HepG2 (cell line): ENCODE measurements around the gene FAM161A. TPM values are rescaled to one million over a fixed set of nuclear protein-coding genes. Genes with fewer than 3 reads are reported as not detected.
A peak's percentile ranks its signal among the peaks of the same experiment; 100 is the strongest.

Experiments
- BCL3 ChIP-seq: sonication (generic); formaldehyde crosslinking; IDR thresholded peaks from 2 replicates; pipeline ENCODE4 v1.5.1; 2020; ENCODE audit warnings: mild to moderate bottlenecking, missing genetic modification reagents, moderate library complexity
- EP300 ChIP-seq, 3 experiments: sonication (generic) in 1 of 3; formaldehyde crosslinking in 1 of 3; IDR thresholded peaks; 2 replicates each; pipeline versions ENCODE4 v1.5.1 to v1.6.1; 2011 to 2020; ENCODE audit warnings: low read depth in 2 of 3, low read length in 2 of 3, borderline replicate concordance in 1 of 3, improper control_type of control experiment in 1 of 3, mild to moderate bottlenecking in 1 of 3, missing genetic modification reagents in 1 of 3, moderate library complexity in 1 of 3
- FLYWCH1 ChIP-seq: sonication (generic); formaldehyde crosslinking; IDR thresholded peaks from 2 replicates; pipeline ENCODE4 v1.8.1; 2023; ENCODE audit warnings: mild to moderate bottlenecking, missing genetic modification reagents
- HOXA7 ChIP-seq: sonication (generic); formaldehyde crosslinking; IDR thresholded peaks from 2 replicates; pipeline ENCODE4 v1.8.1; 2022; ENCODE audit warnings: mild to moderate bottlenecking, missing genetic modification reagents, moderate library complexity
- KDM3A ChIP-seq: IDR thresholded peaks from 2 replicates; pipeline ENCODE4 v1.6.1; 2018; ENCODE audit warnings: low read depth, missing compliant biosample characterization
- NFIC ChIP-seq: IDR thresholded peaks from 2 replicates; pipeline ENCODE4 v1.6.1; 2012; ENCODE audit warnings: mild to moderate bottlenecking, low read length, inconsistent platforms
- PRDM10 ChIP-seq: sonication (generic); formaldehyde crosslinking; IDR thresholded peaks from 2 replicates; pipeline ENCODE4 v1.4.0; 2020; ENCODE audit warnings: low read depth, missing genetic modification reagents
- SIN3B ChIP-seq: fragments of 150-350 bp; IDR thresholded peaks from 2 replicates; pipeline ENCODE4 v1.6.1; 2014; ENCODE audit warnings: low read length
- TCF7L2 ChIP-seq: IDR thresholded peaks from 2 replicates; pipeline ENCODE4 v1.6.1; 2011; ENCODE audit warnings: mild to moderate bottlenecking, low read depth, low read length, moderate library complexity
- ZBTB34 ChIP-seq: sonication (generic); formaldehyde crosslinking; IDR thresholded peaks from 2 replicates; pipeline ENCODE4 v1.8.0; 2022; ENCODE audit warnings: mild to moderate bottlenecking, missing genetic modification reagents
- ZKSCAN8 ChIP-seq: IDR thresholded peaks from 2 replicates; pipeline ENCODE4 v1.6.1; 2016; ENCODE audit warnings: borderline replicate concordance, missing genetic modification reagents, missing compliant biosample characterization
- ZMAT3 ChIP-seq: sonication (generic); formaldehyde crosslinking; conservative IDR thresholded peaks from 2 replicates; pipeline ENCODE4 v1.7.0; 2021; ENCODE audit warnings: missing genetic modification reagents
- ZNF17 ChIP-seq: sonication (generic); formaldehyde crosslinking; IDR thresholded peaks from 2 replicates; pipeline ENCODE4 v1.5.0; 2020; ENCODE audit warnings: mild to moderate bottlenecking, missing genetic modification reagents
- polyA plus RNA-seq, 8 experiments: library from polyadenylated mRNA; depleted of rRNA in 3 of 8; stranded (reverse) in 7 of 8; unstranded in 1 of 8; fragments of >200 nt; fragmentation: Illumina TruSeq in 4 of 8; extraction: Trizol in 4 of 8; gene quantifications; 2 replicates each; pipeline versions ENCODE4 v1.2.1 to v1.2.3, GENCODE V29; 2011 to 2016; ENCODE audit warnings: low read depth in 4 of 8, missing spikeins in 1 of 8, mixed read lengths in 1 of 8; ENCODE audit not compliant: insufficient read depth in 1 of 8
- total RNA-seq, 5 experiments: library from RNA; depleted of rRNA; stranded (reverse); fragments of >200 nt; fragmentation: Illumina TruSeq; extraction: Trizol; gene quantifications; 2 replicates each; pipeline ENCODE4 v1.2.3, GENCODE V29; 2016; ENCODE audit warnings: low read depth in 1 of 5
- TF ChIP-seq, protein P1 (sequence below): sonication (generic); formaldehyde crosslinking; IDR thresholded peaks from 2 replicates; pipeline ENCODE4 v1.5.0; 2020; ENCODE audit warnings: mild to moderate bottlenecking, missing genetic modification reagents
- TF ChIP-seq, protein P2 (sequence below): sonication (generic); formaldehyde crosslinking; IDR thresholded peaks from 2 replicates; pipeline ENCODE4 v1.8.1; 2023; ENCODE audit warnings: mild to moderate bottlenecking, missing genetic modification reagents
- TF ChIP-seq, protein P3 (sequence below): sonication (generic); formaldehyde crosslinking; IDR thresholded peaks from 2 replicates; pipeline ENCODE4 v1.8.0; 2022; ENCODE audit warnings: missing genetic modification reagents, mild to moderate bottlenecking, inconsistent platforms, borderline replicate concordance

The FAM161A gene
- total and polyA plus RNA-seq, 2 of the 13 experiments (the other 11 are each of a cell fraction or from before 2014, with no cell fraction given) = 2.7 to 3.4 TPM

DNA sequence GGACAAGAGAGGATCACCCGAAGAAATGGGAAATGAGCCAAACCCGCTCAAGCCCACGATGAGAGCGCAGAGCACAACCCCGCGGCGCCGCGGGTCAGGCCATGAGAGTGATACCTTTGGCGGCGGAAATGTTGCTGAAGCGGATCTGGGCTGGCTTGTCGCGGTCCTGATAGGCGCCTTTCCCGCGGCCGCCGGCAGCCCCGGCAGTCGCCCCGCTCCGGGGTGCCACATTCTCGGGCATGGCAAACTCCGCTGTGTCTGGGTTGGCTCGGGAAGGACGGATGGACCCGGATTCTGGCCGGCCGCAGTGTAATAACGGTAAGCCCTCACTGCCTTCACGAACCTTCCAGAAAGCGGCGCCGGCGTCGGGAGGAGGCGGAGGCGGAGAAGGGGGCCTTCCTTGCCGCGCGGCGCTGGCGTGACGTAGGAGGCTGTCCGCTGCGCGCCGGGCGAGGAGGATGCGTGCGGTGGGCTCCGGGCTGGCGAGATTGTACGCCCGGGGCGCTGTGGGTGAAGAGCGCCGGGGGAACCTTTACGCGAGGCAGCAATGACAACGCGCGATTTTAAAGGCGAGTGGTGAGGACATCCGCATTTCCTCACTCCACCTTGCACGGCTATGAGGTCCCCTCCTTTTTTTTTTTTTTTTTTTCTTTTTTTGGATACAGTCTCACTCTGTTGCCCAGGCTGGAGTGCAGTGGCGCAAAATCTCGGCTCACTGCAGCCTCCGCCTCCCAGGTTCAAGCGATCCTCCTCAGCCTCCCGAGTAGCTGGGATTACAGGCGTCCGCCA is 34.6 kb upstream of the FAM161A start, which contains the start of gene CCT4 (continued):
- TF ChIP-seq, protein P1, sequence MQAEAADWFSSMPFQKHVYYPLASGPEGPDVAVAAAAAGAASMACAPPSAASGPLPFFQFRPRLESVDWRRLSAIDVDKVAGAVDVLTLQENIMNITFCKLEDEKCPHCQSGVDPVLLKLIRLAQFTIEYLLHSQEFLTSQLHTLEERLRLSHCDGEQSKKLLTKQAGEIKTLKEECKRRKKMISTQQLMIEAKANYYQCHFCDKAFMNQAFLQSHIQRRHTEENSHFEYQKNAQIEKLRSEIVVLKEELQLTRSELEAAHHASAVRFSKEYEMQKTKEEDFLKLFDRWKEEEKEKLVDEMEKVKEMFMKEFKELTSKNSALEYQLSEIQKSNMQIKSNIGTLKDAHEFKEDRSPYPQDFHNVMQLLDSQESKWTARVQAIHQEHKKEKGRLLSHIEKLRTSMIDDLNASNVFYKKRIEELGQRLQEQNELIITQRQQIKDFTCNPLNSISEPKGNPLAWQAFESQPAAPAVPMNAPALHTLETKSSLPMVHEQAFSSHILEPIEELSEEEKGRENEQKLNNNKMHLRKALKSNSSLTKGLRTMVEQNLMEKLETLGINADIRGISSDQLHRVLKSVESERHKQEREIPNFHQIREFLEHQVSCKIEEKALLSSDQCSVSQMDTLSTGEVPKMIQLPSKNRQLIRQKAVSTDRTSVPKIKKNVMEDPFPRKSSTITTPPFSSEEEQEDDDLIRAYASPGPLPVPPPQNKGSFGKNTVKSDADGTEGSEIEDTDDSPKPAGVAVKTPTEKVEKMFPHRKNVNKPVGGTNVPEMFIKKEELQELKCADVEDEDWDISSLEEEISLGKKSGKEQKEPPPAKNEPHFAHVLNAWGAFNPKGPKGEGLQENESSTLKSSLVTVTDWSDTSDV (CRISPR knock-in tag) = no peak
- TF ChIP-seq BCL3 (CRISPR knock-in tag) (peak; percentile 92), ZMAT3 (CRISPR knock-in tag) (peak; percentile 63; the same call in 1 of the 2 replicates), HOXA7 (CRISPR knock-in tag) (no peak), ZBTB34 (CRISPR knock-in tag) (peak; percentile 70; the same call in 1 of the 2 replicates), EP300 (IDR thresholded peaks at IDR 0.05; ENCODE audit: low read depth in 2 of 2, low read length in 2 of 2) (peak in 1 of 2 experiments; percentile 85; a peak in 2 of 4 replicates), EP300 (CRISPR knock-in tag; IDR thresholded peaks at IDR 0.05; ENCODE audit: borderline replicate concordance) (peak; percentile 45; the same call in 1 of the 2 replicates), TCF7L2 (no peak), ZNF17 (CRISPR knock-in tag) (0 out of 2 replicates have a peak, but pooled peaks have one; percentile 25), SIN3B (peak; percentile 93), NFIC (no peak), FLYWCH1 (CRISPR knock-in tag) (no peak; the same call in 1 of the 2 replicates), PRDM10 (CRISPR knock-in tag) (no peak; the same call in 1 of the 2 replicates), ZKSCAN8 (peak; percentile 86), KDM3A (no peak; the same call in 1 of the 2 replicates)
- TF ChIP-seq, protein P2, sequence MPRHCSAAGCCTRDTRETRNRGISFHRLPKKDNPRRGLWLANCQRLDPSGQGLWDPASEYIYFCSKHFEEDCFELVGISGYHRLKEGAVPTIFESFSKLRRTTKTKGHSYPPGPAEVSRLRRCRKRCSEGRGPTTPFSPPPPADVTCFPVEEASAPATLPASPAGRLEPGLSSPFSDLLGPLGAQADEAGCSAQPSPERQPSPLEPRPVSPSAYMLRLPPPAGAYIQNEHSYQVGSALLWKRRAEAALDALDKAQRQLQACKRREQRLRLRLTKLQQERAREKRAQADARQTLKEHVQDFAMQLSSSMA = peak; percentile 84; the same call in 1 of the 2 replicates
- TF ChIP-seq, protein P3, sequence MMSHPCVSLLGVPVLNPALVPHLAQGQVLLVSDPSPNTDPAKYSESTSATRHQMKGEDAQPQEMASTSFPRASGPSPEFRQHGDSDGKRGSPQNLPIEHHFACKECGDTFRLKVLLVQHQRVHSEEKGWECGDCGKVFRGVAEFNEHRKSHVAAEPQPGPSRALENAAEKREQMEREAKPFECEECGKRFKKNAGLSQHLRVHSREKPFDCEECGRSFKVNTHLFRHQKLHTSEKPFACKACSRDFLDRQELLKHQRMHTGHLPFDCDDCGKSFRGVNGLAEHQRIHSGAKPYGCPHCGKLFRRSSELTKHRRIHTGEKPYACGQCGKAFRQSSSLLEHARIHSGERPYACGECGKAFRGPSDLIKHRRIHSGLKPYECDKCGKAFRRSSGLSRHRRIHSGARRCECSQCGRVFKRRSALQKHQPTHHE (CRISPR knock-in tag) = peak; percentile 99
